ENCODE results near the gene NRDE2. TPM values are rescaled to one million over a fixed set of nuclear protein-coding genes. Genes with fewer than 3 reads are reported as not detected.

NRDE2 gene
- total RNA-seq, 1 donor from 2014 or later: 14.0 TPM

DNA sequence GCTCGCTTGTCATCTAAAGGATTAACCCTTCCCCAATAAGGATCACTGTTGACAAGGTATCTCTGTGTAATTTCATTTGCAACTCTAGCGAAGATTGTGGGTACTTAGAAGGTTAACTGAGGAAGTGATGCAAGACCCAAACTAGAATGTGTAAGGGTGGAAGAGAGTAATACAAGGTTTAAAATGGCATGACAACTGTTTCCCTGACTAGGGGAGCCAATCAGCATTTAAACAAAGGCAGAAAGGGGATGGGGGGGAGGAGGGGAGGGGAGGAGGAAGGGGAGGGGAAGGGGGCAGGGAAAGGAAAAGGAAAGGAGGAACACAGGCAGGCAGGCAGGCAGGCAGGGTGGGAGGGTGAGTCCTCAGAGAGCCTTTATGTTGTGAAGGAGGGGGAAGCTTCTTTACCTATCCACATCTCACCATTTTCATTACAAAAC lies 31.1 kb downstream of the NRDE2 start:
- DNase-seq (ENCODE audit: low spot score) (no peak), ATAC-seq (no peak)

DNA sequence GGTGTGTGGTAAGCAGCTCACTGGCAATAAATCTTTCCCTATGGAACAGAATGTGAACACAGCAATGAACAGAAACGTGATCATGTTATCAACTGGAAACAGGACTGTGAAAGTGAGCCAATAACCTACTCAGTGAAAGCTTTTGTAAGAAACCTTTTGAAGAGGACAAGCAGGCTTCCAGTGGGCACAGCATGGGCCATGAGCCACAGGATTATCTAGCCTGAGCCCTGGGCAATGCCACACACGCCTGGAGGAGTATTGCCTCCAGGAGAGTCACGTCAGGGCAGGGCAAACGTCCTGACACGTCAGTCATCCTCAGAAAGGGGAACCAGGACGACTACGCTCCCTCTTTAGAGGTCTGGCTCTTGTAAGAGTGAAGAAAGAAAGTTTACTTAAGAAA lies 32.3 kb downstream of the NRDE2 start:
- ATAC-seq (no peak), DNase-seq (ENCODE audit: low spot score) (no peak)

DNA sequence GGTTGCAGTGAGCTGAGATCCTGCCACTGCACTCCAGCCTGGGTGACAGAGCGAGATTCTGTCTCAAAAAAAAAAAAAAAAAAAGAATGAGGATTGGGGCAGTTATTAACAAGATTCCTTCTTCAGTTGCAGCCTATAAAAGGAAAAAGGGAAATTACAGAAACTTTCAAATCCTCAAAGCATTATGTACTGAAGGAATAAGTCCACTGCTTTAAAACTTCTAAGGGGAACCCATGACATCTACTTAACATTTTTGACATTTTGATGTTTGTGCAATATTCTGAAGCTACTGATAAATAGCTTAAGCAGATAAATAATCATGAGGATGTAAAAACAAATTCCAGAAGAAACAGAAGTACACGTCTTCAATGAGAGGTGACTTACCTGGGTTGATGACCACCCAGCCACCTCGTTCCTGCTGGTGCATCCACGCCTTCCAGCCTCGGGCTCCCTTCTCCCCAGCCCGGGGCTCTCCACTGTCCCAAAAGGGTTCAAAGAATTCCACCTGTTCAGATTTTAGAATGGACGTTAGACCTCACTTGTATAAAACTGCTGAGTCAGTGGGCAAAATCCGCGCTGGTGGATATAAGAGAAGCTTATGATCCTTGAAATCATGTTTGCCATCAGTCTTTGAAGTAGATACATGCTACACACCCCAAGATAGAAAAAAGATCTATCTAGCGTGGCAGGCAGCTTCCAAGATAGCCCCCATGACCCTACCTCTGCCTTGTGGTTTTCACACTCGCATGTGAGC lies 33.7 kb downstream of the NRDE2 start:
- ATAC-seq: no peak
- DNase-seq (ENCODE audit: low spot score): no peak

DNA sequence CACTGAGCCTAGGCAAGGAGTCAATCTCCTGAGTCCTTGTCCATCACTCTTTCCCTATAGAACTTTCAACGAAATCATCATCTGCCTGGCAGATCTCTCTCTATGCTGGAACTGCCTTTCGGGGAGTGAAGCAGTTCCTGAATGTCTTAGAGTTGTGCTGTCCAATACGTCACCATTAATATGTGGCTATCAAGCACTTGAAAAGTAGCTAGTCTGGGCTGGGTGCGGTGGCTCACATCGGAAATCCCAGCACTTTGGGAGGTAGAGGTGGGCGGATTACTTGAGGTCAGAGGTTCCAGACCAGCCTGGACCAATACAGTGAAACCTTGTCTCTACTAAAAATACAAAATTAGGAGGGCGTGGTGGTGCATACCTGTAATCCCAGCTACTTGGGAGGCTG lies 35.1 kb downstream of the NRDE2 start:
- no peak for DNase-seq (ENCODE audit: low spot score)
- ATAC-seq: no peak

DNA sequence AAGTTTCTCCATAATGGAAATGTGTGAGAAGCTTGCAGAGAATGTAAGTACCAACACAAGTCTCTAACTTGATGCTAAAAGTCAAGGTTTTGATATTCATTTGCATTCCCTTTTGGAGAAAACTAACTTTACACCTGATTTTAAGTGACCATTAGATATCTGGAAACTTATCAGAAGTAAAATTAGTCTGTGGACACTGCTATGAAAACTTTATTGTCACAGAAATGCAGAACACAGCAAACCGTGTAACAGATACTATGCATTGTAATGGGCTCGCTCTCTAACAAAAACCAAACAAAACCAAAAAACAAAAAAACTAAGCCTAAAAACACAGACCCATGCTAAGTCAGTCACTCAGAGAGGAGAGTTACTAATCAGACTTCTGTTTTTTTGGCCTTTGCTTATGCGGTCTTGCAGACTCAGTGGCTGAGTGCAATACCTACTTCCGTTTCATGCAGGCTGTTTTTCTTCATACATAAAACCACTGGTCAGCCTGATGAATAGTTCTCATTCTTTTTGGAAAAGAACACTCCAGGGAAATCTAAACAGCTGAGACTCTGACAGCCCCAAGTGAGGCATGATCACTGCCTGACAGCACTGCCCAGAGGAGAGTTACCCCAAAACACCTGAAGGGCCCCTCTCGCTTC lies 35.7 kb downstream of the NRDE2 start:
- ATAC-seq (no peak), DNase-seq (ENCODE audit: low spot score) (no peak)

DNA sequence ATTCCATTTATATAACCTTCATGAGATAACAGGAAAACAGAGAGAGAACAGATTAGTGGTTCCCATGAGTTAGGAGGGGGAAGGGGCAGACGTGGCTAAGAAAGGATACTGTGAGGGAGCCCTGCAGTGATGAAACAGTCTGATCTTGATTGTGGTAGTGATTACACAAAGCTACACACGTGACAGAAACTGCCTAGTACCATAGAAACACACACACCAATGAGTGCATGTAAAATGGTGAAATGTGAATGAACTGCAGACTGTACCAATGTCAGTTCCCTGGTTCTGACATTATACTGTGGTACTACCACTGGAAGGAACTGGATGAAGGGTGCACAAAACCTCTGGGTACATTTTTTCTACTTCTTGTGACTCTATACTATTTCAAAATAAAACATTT lies 36.9 kb downstream of the NRDE2 start:
- DNase-seq (ENCODE audit: low spot score) (no peak), ATAC-seq (peak; percentile 49)

DNA sequence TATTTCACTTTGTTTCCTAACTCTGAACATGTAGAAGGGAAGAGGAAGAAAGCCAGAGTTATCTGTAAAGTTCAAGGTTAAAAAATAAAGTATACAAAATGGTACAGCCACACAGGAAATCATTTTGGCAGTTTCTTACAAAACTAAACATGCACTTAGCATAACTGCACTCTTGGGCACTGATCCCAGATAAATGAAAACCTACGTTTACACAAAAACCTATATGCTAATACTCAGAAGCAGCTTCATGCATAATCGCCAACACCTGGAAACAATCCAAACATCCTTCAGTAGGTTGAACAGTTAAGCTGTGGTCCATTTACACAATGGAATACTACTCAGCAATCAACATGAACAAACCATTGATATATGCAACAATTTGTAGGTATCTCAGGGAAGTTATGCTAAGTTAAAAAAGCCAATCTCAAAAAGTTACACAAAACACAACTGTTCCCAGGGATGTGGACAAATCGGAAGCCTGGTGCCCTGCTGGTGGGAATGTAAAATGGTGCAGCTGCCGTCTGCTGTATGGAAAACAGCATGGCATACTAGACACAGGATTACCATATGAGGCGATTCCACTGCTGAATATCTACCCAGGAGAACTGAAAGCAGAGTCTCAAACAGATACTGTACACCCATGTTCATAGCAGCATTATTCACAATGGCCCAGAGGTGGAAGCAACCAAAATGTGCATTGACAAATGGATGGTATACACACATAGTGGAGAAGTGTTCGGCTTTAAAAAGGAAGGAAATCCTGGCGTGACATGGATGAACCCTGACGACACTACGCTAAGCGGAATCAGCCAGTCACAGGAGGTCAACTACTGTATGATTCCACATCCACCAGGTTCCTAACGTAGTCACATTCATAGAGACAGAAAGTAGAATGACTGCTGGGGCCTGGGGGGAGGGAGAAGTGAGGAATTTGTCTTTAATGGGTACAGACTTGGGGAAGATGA lies 37.7 kb downstream of the NRDE2 start:
- DNase-seq (ENCODE audit: low spot score) (no peak), ATAC-seq (no peak)

DNA sequence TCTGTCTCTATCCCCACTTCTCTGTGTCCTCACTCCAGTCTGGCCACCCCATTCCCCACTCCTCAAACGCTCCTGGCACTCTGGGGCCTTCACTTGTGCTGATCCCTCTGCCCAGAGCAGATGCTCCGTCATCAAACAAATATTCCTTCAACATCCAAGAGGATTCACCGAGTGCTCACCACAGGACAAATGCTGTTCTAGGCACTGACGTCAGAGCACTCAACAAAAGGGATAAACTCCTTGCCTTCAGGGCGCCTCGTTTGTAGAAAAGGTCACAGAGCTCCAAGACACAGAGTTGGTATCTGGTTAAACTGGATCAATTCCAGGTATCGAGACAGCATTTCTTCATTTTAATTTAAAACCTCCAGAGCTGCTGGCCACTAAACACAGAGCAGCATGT lies 40.0 kb downstream of the NRDE2 start:
- DNase-seq (ENCODE audit: low spot score): no peak
- no peak for ATAC-seq

DNA sequence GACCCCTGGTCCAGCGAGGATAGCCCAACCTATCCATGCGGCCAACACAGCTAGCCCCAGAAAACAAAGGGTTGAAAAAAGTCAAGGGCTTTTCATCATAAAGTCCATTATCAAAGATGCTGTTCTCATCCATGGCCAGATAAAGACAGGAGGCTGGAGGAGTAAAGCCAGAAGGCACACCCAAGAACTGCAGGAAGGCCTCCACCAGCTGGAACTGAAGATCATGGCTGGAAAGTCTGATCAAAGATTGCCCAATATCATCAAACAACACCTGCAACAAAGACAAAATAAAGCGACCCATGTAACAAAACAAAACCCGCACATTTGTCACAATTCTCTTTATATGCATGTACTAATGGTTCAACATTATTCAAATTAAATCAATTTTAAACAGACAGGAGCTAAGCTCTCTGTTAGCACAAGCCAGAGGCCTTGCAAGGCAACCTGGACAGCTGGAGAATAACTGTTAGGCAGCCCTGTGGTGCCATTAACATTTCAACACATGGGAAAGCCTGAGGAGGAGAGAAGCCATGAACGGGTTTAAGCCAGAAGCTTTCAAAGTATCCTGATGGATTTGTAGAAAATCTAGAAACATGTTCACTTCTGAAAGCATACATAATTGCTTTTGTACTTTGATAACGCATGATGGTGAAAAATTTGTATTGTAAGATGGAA lies 41.3 kb downstream of the NRDE2 start:
- ATAC-seq: no peak
- DNase-seq (ENCODE audit: low spot score): no peak

DNA sequence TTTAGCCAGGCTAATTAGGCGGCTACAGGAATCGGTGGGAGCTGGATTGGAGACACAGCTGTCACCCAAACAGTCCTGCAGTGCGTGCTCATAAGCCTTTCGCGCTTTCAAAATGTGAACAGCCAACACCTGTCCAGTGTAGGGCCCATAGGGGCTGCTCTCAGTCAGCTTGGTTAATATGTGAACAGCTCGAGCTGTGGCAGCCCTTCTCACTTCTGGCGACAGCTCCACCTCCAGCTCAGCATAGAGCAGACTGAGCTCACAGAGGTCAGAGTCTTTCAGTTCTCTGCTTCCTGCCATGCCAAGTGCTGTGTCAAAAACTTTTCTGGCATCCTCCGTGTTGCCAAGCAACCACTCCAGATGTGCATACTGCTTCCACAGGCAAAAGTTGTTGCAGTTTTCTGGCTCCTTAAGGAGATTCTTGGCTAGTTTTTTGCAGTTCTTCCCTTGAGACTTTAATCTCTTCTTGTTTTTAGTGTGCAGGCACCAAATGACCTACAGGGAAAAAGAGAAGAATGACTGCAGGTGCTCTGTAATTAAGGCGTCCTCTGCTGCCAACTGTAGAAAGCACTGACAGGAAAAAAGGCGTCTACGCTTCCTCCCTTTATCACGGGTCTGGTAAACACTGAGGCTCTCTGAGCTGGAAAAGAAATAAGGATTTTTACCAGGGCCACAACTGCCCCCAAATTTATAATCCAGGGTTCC lies 42.9 kb downstream of the NRDE2 start:
- ATAC-seq: peak; percentile 96
- peak; percentile 70 for DNase-seq (ENCODE audit: low spot score)

DNA sequence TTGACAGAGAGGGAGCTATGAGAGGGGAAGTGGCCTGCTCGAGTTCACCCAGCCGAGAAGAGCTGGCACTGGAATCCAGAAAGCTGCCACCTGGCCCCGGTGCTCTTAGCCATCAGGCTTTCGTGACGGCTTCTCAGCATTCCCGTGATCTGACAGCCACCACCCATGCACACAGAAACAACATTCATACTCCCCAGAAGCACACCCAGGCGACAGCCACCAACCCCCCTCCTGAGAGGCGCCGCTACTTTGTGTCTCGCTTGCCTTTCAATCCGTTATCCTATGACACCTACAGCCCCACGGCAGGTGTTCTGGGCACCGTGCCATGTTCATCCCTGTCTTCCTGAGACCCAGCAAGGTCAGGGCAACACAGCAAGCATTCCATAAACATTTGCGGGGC lies 44.0 kb downstream of the NRDE2 start:
- no peak for DNase-seq (ENCODE audit: low spot score)
- ATAC-seq: no peak

DNA sequence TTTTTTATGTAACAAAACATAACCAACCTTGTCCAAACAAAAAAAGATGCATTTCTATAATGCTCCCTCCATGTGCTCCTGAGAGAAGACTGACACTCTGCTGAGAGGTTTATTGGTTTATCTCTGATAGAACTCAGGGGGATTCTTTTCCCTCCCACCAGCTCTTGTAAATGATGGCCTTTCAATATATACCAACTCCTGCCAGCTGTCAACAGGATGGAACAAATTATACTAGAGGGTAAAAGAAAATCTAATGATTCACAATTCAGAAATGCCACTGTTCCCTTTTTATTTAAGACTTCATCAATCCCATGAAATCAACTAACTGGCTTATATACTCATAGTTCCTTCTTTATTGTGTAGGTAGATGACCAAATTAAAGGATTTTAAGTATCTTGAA lies 50.0 kb downstream of the NRDE2 start:
- no peak for ATAC-seq
- no peak for DNase-seq (ENCODE audit: low spot score)

DNA sequence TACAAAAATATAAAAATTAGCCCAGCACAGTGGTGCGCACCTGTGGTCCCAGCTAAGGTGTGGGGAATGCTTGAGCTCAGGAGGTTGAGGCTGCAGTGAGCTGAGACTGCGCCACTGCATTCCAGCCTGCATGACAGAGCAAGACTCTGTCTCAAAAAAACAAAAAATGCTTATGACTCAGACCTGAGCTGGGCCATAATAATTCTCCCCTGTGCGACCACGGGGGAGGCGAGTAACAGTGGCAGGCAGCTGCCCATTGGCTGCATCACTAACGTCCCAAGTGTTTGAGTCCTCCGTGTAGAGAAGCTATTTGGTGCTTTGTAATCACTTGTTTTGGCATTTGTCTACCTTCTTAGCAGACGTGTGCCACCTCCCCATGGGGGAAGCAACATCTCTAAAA lies 50.5 kb downstream of the NRDE2 start:
- no peak for ATAC-seq
- no peak for DNase-seq (ENCODE audit: low spot score)

DNA sequence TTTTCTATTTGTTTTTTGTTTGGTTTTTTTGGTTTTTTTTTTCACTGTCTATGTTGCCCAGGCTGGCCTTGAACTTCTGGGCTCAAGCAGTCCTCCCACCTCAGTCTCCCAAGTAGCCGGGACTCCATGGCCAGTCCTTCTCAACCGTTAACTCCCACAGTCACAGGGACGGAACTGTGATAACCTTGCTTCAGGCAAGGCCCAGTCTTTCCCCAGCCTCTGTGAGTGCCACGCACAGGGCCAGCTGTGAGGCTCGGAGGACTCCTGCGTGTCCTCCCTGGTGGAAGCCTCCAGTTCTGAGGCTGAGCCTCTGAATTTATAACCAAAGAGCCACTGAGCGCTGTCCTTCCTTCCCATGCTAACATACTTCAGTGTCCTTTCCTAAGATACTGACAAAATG lies 51.6 kb downstream of the NRDE2 start:
- no peak for DNase-seq (ENCODE audit: low spot score)

DNA sequence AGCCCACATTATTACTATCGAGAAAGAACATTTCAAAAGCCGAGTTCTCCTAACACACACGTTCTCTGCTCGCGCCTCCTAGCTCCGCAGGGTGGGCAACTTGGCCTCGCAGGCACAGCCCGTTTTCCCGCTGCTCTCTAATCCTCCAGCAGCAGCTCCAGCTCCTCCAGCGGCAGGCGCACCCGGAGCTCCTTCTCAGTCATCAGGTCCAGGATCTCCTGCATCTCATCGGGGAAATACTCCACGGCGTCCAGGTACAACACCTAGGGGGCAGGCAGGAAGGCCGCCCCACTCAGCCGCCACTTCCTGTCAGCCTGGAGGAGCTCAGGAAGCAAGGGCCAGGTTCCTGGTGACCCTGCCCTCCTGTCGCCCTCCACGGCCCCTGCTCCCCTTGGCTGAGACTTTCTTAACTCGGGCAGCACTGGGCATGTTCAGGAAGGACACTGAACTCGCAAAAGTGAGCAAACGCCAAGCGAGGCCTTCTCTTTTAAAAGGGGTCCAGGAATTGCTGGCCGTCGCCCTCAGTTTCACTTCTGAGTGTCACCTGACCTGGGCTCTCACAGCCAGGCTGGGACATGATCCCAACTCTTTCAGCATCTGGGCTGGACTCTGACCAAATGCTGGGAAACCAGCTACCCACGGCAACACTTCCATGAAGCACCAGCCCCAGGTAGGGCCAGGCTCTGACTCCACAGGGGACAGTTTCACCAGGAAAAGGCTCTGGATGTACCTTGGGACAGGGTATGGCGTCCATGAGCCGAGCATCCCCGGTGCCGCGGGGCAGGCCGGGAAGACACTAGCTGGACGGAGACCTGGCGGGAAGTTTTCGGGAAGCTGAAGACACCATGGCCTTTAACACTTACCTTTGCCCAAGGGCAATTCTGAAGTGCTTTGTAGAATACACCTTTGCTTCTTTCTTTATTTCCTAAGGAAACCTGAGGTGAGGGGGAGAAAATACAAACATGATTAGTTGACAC lies 53.3 kb downstream of the NRDE2 start:
- ATAC-seq (peak; percentile 85), DNase-seq (ENCODE audit: low spot score) (peak; percentile 85)

More for the DNA sequence above, 51.6 kb downstream of the NRDE2 start:
- ATAC-seq: no peak

DNA sequence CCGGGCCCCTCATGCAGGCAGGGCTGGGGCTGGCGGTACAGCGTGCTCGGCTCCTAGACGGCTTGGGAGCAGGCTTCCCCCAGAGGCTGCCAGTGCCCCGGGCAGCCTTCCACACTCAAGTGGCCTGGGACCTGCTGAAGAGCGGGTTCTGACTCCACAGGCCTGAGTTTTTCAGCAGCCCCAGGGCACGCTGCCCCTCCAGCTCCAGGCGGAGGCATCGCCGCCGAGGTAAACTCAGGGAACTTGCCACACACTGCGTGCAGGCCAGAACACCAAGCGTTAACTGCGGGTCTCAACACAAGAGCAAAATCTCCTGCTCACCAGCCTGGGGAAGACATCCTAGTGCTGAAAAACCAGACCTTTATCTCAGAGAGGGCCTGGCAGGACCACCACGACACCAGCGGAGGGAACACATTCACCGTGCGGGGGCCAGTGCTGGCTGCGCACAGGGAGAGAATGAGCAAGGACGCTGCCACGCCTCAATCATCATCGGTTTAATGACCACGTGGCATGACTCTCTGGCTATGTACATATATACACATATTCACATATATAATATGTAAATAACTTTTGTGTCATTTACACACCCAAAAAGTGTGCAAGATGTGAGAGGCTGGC lies 54.1 kb downstream of the NRDE2 start:
- ATAC-seq: no peak
- no peak for DNase-seq (ENCODE audit: low spot score)

DNA sequence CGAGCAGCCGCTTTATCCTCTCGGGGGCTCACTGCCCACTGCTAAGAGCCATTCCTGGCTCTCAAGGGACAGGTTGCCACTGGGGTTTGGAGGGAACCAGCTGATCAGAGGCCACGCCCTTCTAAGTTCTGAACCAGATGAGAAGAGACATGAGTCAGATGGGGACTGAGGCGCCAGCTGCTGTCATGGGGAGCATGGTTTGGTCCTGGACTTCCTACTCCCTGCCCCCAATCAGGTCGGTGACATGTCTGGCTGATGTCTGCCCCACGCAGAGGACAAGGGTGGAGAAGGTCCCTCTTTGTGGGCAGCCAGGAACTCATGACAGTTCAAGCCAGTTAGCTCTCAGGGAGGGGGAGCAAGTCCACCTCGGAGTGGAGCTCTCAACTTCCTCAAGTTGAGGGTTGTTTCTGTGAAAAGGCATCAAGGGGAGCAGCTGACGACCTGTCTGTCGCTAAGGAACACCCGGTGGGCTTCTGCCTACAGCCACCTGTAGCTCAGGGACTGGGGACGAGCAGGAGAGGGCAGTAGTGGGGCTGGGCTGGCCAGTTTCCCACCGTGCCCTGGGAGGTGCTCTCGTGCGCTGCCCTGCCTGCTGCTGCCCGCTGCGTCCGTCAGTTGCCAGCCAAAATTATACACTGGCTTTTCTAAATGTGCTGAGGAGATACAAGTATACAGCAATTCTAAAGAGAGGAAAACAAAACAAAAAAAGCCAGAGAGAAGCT lies 54.9 kb downstream of the NRDE2 start:
- no peak for ATAC-seq
- no peak for DNase-seq (ENCODE audit: low spot score)

DNA sequence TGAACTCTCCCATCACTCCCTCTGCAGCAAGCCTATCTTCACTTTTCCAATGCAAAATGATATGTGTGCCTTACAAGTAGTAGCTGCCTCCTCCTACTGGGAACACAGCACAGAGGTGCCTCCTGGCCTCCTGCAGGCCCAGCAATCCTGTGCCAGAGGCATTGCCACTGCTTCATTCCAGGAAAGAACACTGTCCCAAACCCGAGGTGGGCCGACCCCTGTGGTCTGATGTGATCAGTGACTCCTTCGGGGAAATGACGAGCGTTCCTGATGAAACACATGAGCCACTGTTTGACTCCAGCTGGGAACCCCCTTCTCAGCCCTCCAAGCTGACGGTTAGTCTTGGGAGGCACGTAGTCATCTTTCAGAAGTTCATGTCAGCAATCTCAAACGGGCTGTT lies 55.9 kb downstream of the NRDE2 start:
- ATAC-seq (no peak), DNase-seq (ENCODE audit: low spot score) (no peak)
